DOHH2 (cell line): ENCODE data around the gene KCNG4.

Source experiments
- H3F3A ChIP-seq: fragments of 200-600 bp; sonication (generic), shearing (Covaris generic); 2 replicates; pipeline ENCODE4 v1.6.0; 2016; ENCODE audit warnings: antibody characterized with exemption, mild to moderate bottlenecking; ENCODE audit not compliant: control insufficient read depth, insufficient read depth
- H3K27ac ChIP-seq: fragments of 200-600 bp; sonication (generic); 2 replicates; pipeline ENCODE4 v1.5.1; 2014; ENCODE audit warnings: low read depth, mild to moderate bottlenecking, low read length, moderate library complexity
- H3K27me3 ChIP-seq: fragments of 200-600 bp; sonication (generic); 2 replicates; pipeline ENCODE4 v1.6.1; 2014; ENCODE audit warnings: mild to moderate bottlenecking, low read length, mixed read lengths; ENCODE audit not compliant: control insufficient read depth
- H3K36me3 ChIP-seq: fragments of 200-600 bp; sonication (generic); 2 replicates; pipeline ENCODE4 v1.6.1; 2014; ENCODE audit warnings: mild to moderate bottlenecking, low read length, moderate library complexity, mixed read lengths; ENCODE audit not compliant: control insufficient read depth
- H3K4me1 ChIP-seq: fragments of 200-600 bp; sonication (generic); 2 replicates; pipeline ENCODE4 v1.6.1; 2014; ENCODE audit warnings: mild to moderate bottlenecking, low read length, mixed read lengths; ENCODE audit not compliant: control insufficient read depth
- H3K4me2 ChIP-seq: fragments of 200-600 bp; sonication (generic); 2 replicates; pipeline ENCODE4 v1.6.0; 2014; ENCODE audit warnings: mild to moderate bottlenecking, low read length, moderate library complexity
- H3K4me3 ChIP-seq: fragments of 200-600 bp; sonication (generic); 2 replicates; pipeline ENCODE4 v1.5.1; 2014; ENCODE audit warnings: mild to moderate bottlenecking, low read length, mixed read lengths
- H3K79me2 ChIP-seq: fragments of 200-600 bp; sonication (generic); 2 replicates; pipeline ENCODE4 v1.6.1; 2014; ENCODE audit warnings: mild to moderate bottlenecking, low read length, mixed read lengths; ENCODE audit not compliant: control insufficient read depth
- H3K9me2 ChIP-seq: fragments of 200-600 bp; sonication (generic); replicated peaks from 2 replicates; pipeline ENCODE4 v1.6.1; 2014; ENCODE audit warnings: mild to moderate bottlenecking, low read length, mixed read lengths; ENCODE audit not compliant: control insufficient read depth
- H3K9me3 ChIP-seq: fragments of 200-600 bp; sonication (generic); 2 replicates; pipeline ENCODE4 v1.6.1; 2014; ENCODE audit warnings: antibody characterized with exemption, low read length, mixed read lengths; ENCODE audit not compliant: control insufficient read depth, insufficient read depth
- H4K20me1 ChIP-seq: fragments of 200-600 bp; sonication (generic); 2 replicates; pipeline ENCODE4 v1.6.0; 2014; ENCODE audit warnings: low read depth, mild to moderate bottlenecking, antibody characterized with exemption, low read length, moderate library complexity; ENCODE audit not compliant: control insufficient read depth, insufficient read depth
- CTCF ChIP-seq: fragments of 200-600 bp; sonication (generic); IDR thresholded peaks from one replicate; pipeline ENCODE4 v1.5.1; 2014; ENCODE audit warnings: antibody characterized with exemption, mild to moderate bottlenecking, low read depth, low read length; ENCODE audit not compliant: poor library complexity, severe bottlenecking
- EZH2phosphoT487 ChIP-seq: fragments of 200-600 bp; sonication (generic); IDR thresholded peaks from 2 replicates; pipeline ENCODE4 v1.6.1; 2017; ENCODE audit warnings: borderline replicate concordance, mild to moderate bottlenecking, antibody characterized with exemption, low read length, moderate library complexity, mixed read lengths

The KCNG4 gene

GRCh38 chr16:84267380-84267779 is 27.6 kb upstream of the KCNG4 start:
- no peaks in the 10 kb centered on the region for H3F3A ChIP-seq
- no peak overlapping the region for H3K27ac ChIP-seq
- H4K20me1 ChIP-seq, result no peaks in the 10 kb centered on the region
- H3K9me3 ChIP-seq, result no peaks in the 10 kb centered on the region
- H3K9me2 ChIP-seq, result no peaks in the 10 kb centered on the region
- H3K4me1 ChIP-seq, result no peaks in the 10 kb centered on the region
- no peak overlapping the region for H3K4me3 ChIP-seq
- no peaks in the 10 kb centered on the region for H3K79me2 ChIP-seq
- H3K27me3 ChIP-seq, result no peaks in the 10 kb centered on the region
- no peaks in the 10 kb centered on the region for H3K36me3 ChIP-seq
- TF ChIP-seq CTCF, result no peak
- TF ChIP-seq EZH2phosphoT487, result no peak
- no peak overlapping the region for H3K4me2 ChIP-seq

GRCh38 chr16:84266451-84266850 is 26.6 kb upstream of the KCNG4 start:
- TF ChIP-seq EZH2phosphoT487, result no peak
- TF ChIP-seq CTCF, result no peak
- H3K4me2 ChIP-seq, result no peak overlapping the region
- no peaks in the 10 kb centered on the region for H3K79me2 ChIP-seq
- no peaks in the 10 kb centered on the region for H3K27me3 ChIP-seq
- H3K9me2 ChIP-seq, result no peaks in the 10 kb centered on the region
- H3K36me3 ChIP-seq, result no peaks in the 10 kb centered on the region
- H3F3A ChIP-seq, result no peaks in the 10 kb centered on the region
- no peak overlapping the region for H3K27ac ChIP-seq
- H3K4me3 ChIP-seq, result no peak overlapping the region
- H4K20me1 ChIP-seq, result no peaks in the 10 kb centered on the region
- H3K9me3 ChIP-seq, result no peaks in the 10 kb centered on the region
- no peaks in the 10 kb centered on the region for H3K4me1 ChIP-seq

GRCh38 chr16:84262939-84263338 is 23.1 kb upstream of the KCNG4 start:
- Histone ChIP-seq H3K4me3 (no peak overlapping the region), H3K79me2 (no peaks in the 10 kb centered on the region), H3K27ac (no peak overlapping the region), H3K4me1 (no peaks in the 10 kb centered on the region), H3K27me3 (no peaks in the 10 kb centered on the region), H3K9me2 (no peaks in the 10 kb centered on the region), H3K4me2 (no peak overlapping the region), H3K36me3 (no peaks in the 10 kb centered on the region), H4K20me1 (no peaks in the 10 kb centered on the region), H3K9me3 (no peaks in the 10 kb centered on the region), H3F3A (no peaks in the 10 kb centered on the region)
- no peak for TF ChIP-seq CTCF
- no peak for TF ChIP-seq EZH2phosphoT487

GRCh38 chr16:84262031-84262430 is 22.2 kb upstream of the KCNG4 start:
- Histone ChIP-seq H3K9me3 (no peaks in the 10 kb centered on the region), H3F3A (no peaks in the 10 kb centered on the region), H3K27me3 (no peaks in the 10 kb centered on the region; the same call in 1 of the 2 replicates), H3K27ac (no peak overlapping the region), H3K79me2 (no peaks in the 10 kb centered on the region), H3K9me2 (no peaks in the 10 kb centered on the region), H3K4me1 (no peaks in the 10 kb centered on the region), H3K4me2 (no peak overlapping the region), H3K36me3 (no peaks in the 10 kb centered on the region), H3K4me3 (no peak overlapping the region), H4K20me1 (no peaks in the 10 kb centered on the region)
- TF ChIP-seq CTCF, result no peak
